HCT116 (cell line): ENCODE measurements around the gene TUT7.

Experiments
- EZH2 ChIP-seq: fragments of 200-600 bp; sonication (generic); IDR thresholded peaks from 2 replicates; pipeline ENCODE4 v1.6.1; 2017; ENCODE audit warnings: antibody characterized with exemption, mixed run types
- SRF ChIP-seq: IDR thresholded peaks from 2 replicates; pipeline ENCODE4 v1.6.1; 2012; ENCODE audit warnings: low read depth
- TF ChIP-seq, protein P1 (sequence below), 3 experiments: fragments of 200-600 bp in 1 of 3; sonication (generic) in 1 of 3; IDR thresholded peaks in 2 of 3; conservative IDR thresholded peaks in 1 of 3; 2 replicates each; pipeline ENCODE4 v1.5.1; 2012 to 2017; ENCODE audit warnings: low read depth in 2 of 3, low read length in 2 of 3, antibody characterized with exemption in 1 of 3, borderline replicate concordance in 1 of 3, control low read depth in 1 of 3, mild to moderate bottlenecking in 1 of 3, mixed read lengths in 1 of 3, mixed run types in 1 of 3, moderate library complexity in 1 of 3; ENCODE audit not compliant: insufficient read depth in 1 of 3

DNA sequence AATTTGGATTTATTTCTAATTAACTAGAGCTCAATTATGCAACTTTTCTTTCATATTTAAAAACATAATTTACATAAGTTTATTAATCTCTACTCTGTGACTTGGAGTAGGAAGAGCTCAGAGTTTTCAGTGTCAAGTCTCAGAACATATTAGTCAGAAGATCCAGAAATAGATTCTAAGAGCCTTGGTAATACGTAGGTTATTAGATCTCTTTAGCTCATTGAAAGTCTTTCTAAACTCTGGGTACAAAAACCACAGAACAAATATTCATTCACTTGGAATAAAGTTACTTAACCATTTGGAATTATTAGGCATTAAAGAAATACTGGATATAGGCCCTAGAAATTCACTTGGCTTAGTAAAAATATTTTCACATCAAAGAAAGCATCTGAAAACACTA is 45.5 kb downstream of the TUT7 start:
- no peak for TF ChIP-seq SRF
- TF ChIP-seq, protein P1, sequence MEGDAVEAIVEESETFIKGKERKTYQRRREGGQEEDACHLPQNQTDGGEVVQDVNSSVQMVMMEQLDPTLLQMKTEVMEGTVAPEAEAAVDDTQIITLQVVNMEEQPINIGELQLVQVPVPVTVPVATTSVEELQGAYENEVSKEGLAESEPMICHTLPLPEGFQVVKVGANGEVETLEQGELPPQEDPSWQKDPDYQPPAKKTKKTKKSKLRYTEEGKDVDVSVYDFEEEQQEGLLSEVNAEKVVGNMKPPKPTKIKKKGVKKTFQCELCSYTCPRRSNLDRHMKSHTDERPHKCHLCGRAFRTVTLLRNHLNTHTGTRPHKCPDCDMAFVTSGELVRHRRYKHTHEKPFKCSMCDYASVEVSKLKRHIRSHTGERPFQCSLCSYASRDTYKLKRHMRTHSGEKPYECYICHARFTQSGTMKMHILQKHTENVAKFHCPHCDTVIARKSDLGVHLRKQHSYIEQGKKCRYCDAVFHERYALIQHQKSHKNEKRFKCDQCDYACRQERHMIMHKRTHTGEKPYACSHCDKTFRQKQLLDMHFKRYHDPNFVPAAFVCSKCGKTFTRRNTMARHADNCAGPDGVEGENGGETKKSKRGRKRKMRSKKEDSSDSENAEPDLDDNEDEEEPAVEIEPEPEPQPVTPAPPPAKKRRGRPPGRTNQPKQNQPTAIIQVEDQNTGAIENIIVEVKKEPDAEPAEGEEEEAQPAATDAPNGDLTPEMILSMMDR (IDR thresholded peaks at IDR 0.05 in 2 of 3, conservative IDR thresholded peaks at IDR 0.05 in 1 of 3; ENCODE audit: borderline replicate concordance in 1 of 3, insufficient read depth in 1 of 3, low read depth in 2 of 3, low read length in 2 of 3), result no peak
- TF ChIP-seq EZH2, result no peak
